Left lung (tissue), 10 donors: Measurements from ENCODE around the gene SYTL3. TPM values are rescaled to one million over a fixed set of nuclear protein-coding genes. Genes with fewer than 3 reads are reported as not detected.

ENCODE experiments used
- ATAC-seq: fragments of 200-7000 bp; cut with Tn5 transposase; one replicate; pipeline ENCODE4 v1.9.1; 2020; ENCODE audit warnings: moderate library complexity
- DNase-seq, 4 donors: peaks; one replicate each; pipeline ENCODE4 v3.0.0-alpha.2; 2013 to 2020
- H3K27ac ChIP-seq, 2 donors: fragments of 200-600 bp; sonication (generic) in 1 of 2; one replicate each; pipeline versions ENCODE4 v1.5.0 to v1.8.0; 2020 to 2021
- H3K27me3 ChIP-seq, 2 donors: fragments of 200-600 bp; sonication (generic) in 1 of 2; one replicate each; pipeline versions ENCODE4 v1.5.0 to v1.8.0; 2020 to 2021
- H3K36me3 ChIP-seq, 2 donors: fragments of 200-600 bp; sonication (generic) in 1 of 2; one replicate each; pipeline versions ENCODE4 v1.5.0 to v1.8.0; 2020 to 2021
- H3K4me1 ChIP-seq, 2 donors: fragments of 200-600 bp; one replicate each; pipeline ENCODE4 v1.8.0; 2021
- H3K4me3 ChIP-seq, 2 donors: fragments of 200-600 bp; sonication (generic) in 1 of 2; one replicate each; pipeline versions ENCODE4 v1.5.0 to v1.8.0; 2020 to 2021; ENCODE audit warnings: mild to moderate bottlenecking in 1 of 2
- H3K9me3 ChIP-seq, 2 donors: fragments of 200-600 bp; sonication (generic) in 1 of 2; one replicate each; pipeline versions ENCODE4 v1.5.0 to v1.8.0; 2020 to 2021
- CTCF ChIP-seq, 2 donors: fragments of 200-600 bp; sonication (generic) in 1 of 2; IDR thresholded peaks; one replicate each; pipeline versions ENCODE4 v1.5.0 to v1.8.0; 2021; ENCODE audit warnings: antibody characterized with exemption in 2 of 2
- intact Hi-C, 2 donors: fragments of 100-400 bp; cut with DNase I; formaldehyde crosslinking; loops; one replicate each; pipeline versions ENCODE4 v1.11.2 to v1.14.2; 2022
- polyA plus RNA-seq, 6 donors: library from polyadenylated mRNA; unstranded; fragments of 120-200 nt; gene quantifications; one replicate each; pipeline ENCODE4 v1.2.1, GENCODE V29; 2013; ENCODE audit not compliant: insufficient read length in 6 of 6
- total RNA-seq, 2 donors: library from RNA; stranded (reverse); fragmentation: NEBNext Ultra II Directional; extraction: Animal tissue kit (Norgen Biotek cat#: 25700); gene quantifications; one replicate each; pipeline ENCODE4 v1.2.1, GENCODE V29; 2021
- donor health status: DM: no; HTN: yes; CAD: no.
- donor health status: DM: no; HTN: no; CAD: no.

Gene SYTL3
- total and polyA plus RNA-seq, 8 donors = 6.5 to 10.3 (median 8.3) TPM

- Histone ChIP-seq H3K4me1 (peaks cover 57 to 78% of the 10 kb centered on the region in 2 donors), H3K27ac (peak overlapping the region in 1 of 2 donors; percentile 49), H3K4me3 (no peak overlapping the region), H3K9me3 (no peaks in the 10 kb centered on the region), H3K36me3 (no peaks in the 10 kb centered on the region), H3K27me3 (no peaks in the 10 kb centered on the region)
- intact Hi-C loops = no loop called here
- TF ChIP-seq CTCF (IDR thresholded peaks at IDR 0.05) = no peak
- ATAC-seq (peak; percentile 43), DNase-seq (peak in 1 of 4 donors; percentile 56)
Observed at GRCh38 chr6:158799051-158799792, 149.4 kb downstream of the SYTL3 start.

GRCh38 chr6:158801655-158802294, 151.9 kb downstream of the SYTL3 start:
- intact Hi-C loops = no loop called here

GRCh38 chr6:158803733-158804143, 153.9 kb downstream of the SYTL3 start:
- Histone ChIP-seq H3K4me3 (no peak overlapping the region), H3K27ac (peak overlapping the region; percentile 43 to 67), H3K36me3 (peaks cover 0 to 19% of the 10 kb centered on the region in 2 donors), H3K27me3 (no peaks in the 10 kb centered on the region), H3K4me1 (peaks cover 36 to 75% of the 10 kb centered on the region in 2 donors), H3K9me3 (no peaks in the 10 kb centered on the region)
- TF ChIP-seq CTCF (IDR thresholded peaks at IDR 0.05) = no peak
- ATAC-seq = peak; percentile 5
- intact Hi-C loops = no loop called here
- peak in 1 of 4 donors; percentile 50 for DNase-seq

More at GRCh38 chr6:158801655-158802294, 151.9 kb downstream of the SYTL3 start:
- no peak for ATAC-seq
- Histone ChIP-seq H3K27ac (no peak overlapping the region), H3K27me3 (no peaks in the 10 kb centered on the region), H3K4me1 (peaks cover 52 to 82% of the 10 kb centered on the region in 2 donors), H3K4me3 (no peak overlapping the region), H3K36me3 (no peaks in the 10 kb centered on the region), H3K9me3 (no peaks in the 10 kb centered on the region)
- no peak for TF ChIP-seq CTCF (IDR thresholded peaks at IDR 0.05)
- DNase-seq = no peak

- Histone ChIP-seq H3K4me1 (peaks cover 34 to 75% of the 10 kb centered on the region in 2 donors), H3K27me3 (no peaks in the 10 kb centered on the region), H3K9me3 (no peaks in the 10 kb centered on the region), H3K4me3 (no peak overlapping the region), H3K36me3 (peaks cover 0 to 19% of the 10 kb centered on the region in 2 donors), H3K27ac (peak overlapping the region in 1 of 2 donors; percentile 67)
- no peak for TF ChIP-seq CTCF (IDR thresholded peaks at IDR 0.05)
- no peak for ATAC-seq
- DNase-seq = no peak
- intact Hi-C loops = no loop called here
Observed at GRCh38 chr6:158804207-158804606, 154.4 kb downstream of the SYTL3 start.

GRCh38 chr6:158805698-158806377, 156.0 kb downstream of the SYTL3 start:
- no peaks in the 10 kb centered on the region for H3K27me3 ChIP-seq
- ATAC-seq = no peak
- DNase-seq = no peak
- intact Hi-C loops = no loop called here
- H3K4me3 ChIP-seq = no peak overlapping the region
- no peak for TF ChIP-seq CTCF (IDR thresholded peaks at IDR 0.05)
- H3K27ac ChIP-seq = no peak overlapping the region
- H3K4me1 ChIP-seq = peaks cover 32 to 76% of the 10 kb centered on the region in 2 donors
- peaks cover 0 to 19% of the 10 kb centered on the region in 2 donors for H3K36me3 ChIP-seq
- H3K9me3 ChIP-seq = no peaks in the 10 kb centered on the region
